A549 (cell line): ENCODE data around the gene CDX1. TPM values are rescaled to one million over a fixed set of nuclear protein-coding genes. Genes with fewer than 3 reads are reported as not detected.

Experiments
- ATAC-seq, 2 experiments: fragments of 200-7000 bp in 1 of 2; fragments of >200 bp in 1 of 2; cut with Nextera tagmentation in 1 of 2; cut with Tn5 transposase in 1 of 2; 3 replicates each; pipeline versions ENCODE4 v1.8.0 to v1.9.1; 2018 to 2020; ENCODE audit warnings: mild to moderate bottlenecking in 1 of 2, moderate library complexity in 1 of 2
- CTCF ChIA-PET: fragments of 300-600 bp; sonication (Branson Sonifier 250); formaldehyde crosslinking; extraction: SDS; loops from one replicate; lab custom pipeline; 2021; ENCODE audit warnings: antibody characterized with exemption, inconsistent platforms; lab: Yijun Ruan, JAX
- POLR2A ChIA-PET: fragments of 350-600 bp; formaldehyde crosslinking; extraction: SDS; loops from one replicate; lab custom pipeline; 2021; ENCODE audit warnings: antibody characterized with exemption, inconsistent platforms; lab: Yijun Ruan, JAX
- DNase-seq, 2 experiments: peaks; one replicate each; pipeline versions ENCODE4 v3.0.0 to v3.0.0-alpha.2; 2011 to 2016; ENCODE audit warnings: low read depth in 1 of 2, low spot score in 1 of 2
- FAIRE-seq: peaks from 2 replicates; lab custom pipeline; 2011; peaks lifted over from hg19 to GRCh38; lab: Jason Lieb, UNC
- H3K27ac ChIP-seq, 2 experiments: fragments of >200 bp; sonication (Bioruptor Twin); formaldehyde crosslinking; 3 replicates each; pipeline ENCODE4 v1.5.1; 2016 to 2017
- H3K4me1 ChIP-seq: fragments of >200 bp; sonication (Bioruptor Twin); formaldehyde crosslinking; 3 replicates; pipeline ENCODE4 v1.6.1; 2016
- H3K4me2 ChIP-seq: fragments of >200 bp; sonication (Bioruptor Twin); formaldehyde crosslinking; 3 replicates; pipeline ENCODE4 v1.6.1; 2016
- H3K4me3 ChIP-seq: fragments of >200 bp; sonication (Bioruptor Twin); formaldehyde crosslinking; 3 replicates; pipeline ENCODE4 v1.5.1; 2016
- H3K9me3 ChIP-seq: fragments of >200 bp; sonication (Bioruptor Twin); formaldehyde crosslinking; 3 replicates; pipeline ENCODE4 v1.6.1; 2016
- CBX8 ChIP-seq: fragments of 200-600 bp; sonication (generic); IDR thresholded peaks from 2 replicates; pipeline ENCODE4 v1.6.1; 2016
- E2F6 ChIP-seq: IDR thresholded peaks from 2 replicates; pipeline ENCODE4 v1.6.1; 2012; ENCODE audit warnings: low read depth, borderline replicate concordance
- ESRRA ChIP-seq: fragments of 150-350 bp; IDR thresholded peaks from 2 replicates; pipeline ENCODE4 v1.6.1; 2014; ENCODE audit warnings: mild to moderate bottlenecking, low read length, borderline replicate concordance
- FOXS1 ChIP-seq: fragments of 250-450 bp; sonication (Bioruptor Pico); IDR thresholded peaks from 2 replicates; pipeline ENCODE4 v1.5.0; 2020; ENCODE audit warnings: mild to moderate bottlenecking, moderate library complexity
- HOXA7 ChIP-seq: fragments of 250-450 bp; sonication (Bioruptor Pico); IDR thresholded peaks from 2 replicates; pipeline ENCODE4 v1.5.0; 2020; ENCODE audit warnings: mild to moderate bottlenecking, moderate library complexity
- HOXB5 ChIP-seq: fragments of 250-450 bp; sonication (Bioruptor Pico); IDR thresholded peaks from 2 replicates; pipeline ENCODE4 v1.5.0; 2020; ENCODE audit warnings: mild to moderate bottlenecking, moderate library complexity
- JUN ChIP-seq, 2 experiments: fragments of >200 bp; sonication (Bioruptor Twin); formaldehyde crosslinking; IDR thresholded peaks; 2 replicates in 1 of 2; 3 replicates in 1 of 2; pipeline ENCODE4 v1.6.1; 2016 to 2017
- KDM1A ChIP-seq: fragments of 200-600 bp; sonication (generic); IDR thresholded peaks from 2 replicates; pipeline ENCODE4 v1.6.1; 2016; ENCODE audit warnings: low read depth, mild to moderate bottlenecking
- NFE2L2 ChIP-seq: fragments of 150-350 bp; conservative IDR thresholded peaks from 2 replicates; pipeline ENCODE4 v1.6.1; 2014; ENCODE audit warnings: low read length
- NR3C1 ChIP-seq: fragments of >200 bp; sonication (Bioruptor Twin); formaldehyde crosslinking; IDR thresholded peaks from 3 replicates; pipeline ENCODE4 v1.6.1; 2017
- PBX3 ChIP-seq: IDR thresholded peaks from 2 replicates; pipeline ENCODE4 v1.6.1; 2012
- PHF8 ChIP-seq: fragments of 200-600 bp; sonication (generic); IDR thresholded peaks from 2 replicates; pipeline ENCODE4 v1.6.1; 2016; ENCODE audit warnings: low read depth, mild to moderate bottlenecking, antibody characterized with exemption, moderate library complexity, borderline replicate concordance
- POLR2AphosphoS2 ChIP-seq: conservative IDR thresholded peaks from 2 replicates; pipeline ENCODE4 v1.6.1; 2012; ENCODE audit warnings: low read length, improper control_type of control experiment, inconsistent platforms
- RAD21 ChIP-seq, 2 experiments: fragments of >200 bp in 1 of 2; sonication (Bioruptor Twin) in 1 of 2; formaldehyde crosslinking in 1 of 2; IDR thresholded peaks in 1 of 2; conservative IDR thresholded peaks in 1 of 2; 2 replicates in 1 of 2; 3 replicates in 1 of 2; pipeline ENCODE4 v1.6.1; 2012 to 2018; ENCODE audit warnings: inconsistent platforms in 1 of 2
- RFX5 ChIP-seq: fragments of 450-650 bp; IDR thresholded peaks from 2 replicates; pipeline ENCODE4 v1.7.1; 2014; ENCODE audit warnings: antibody characterized with exemption, mild to moderate bottlenecking, moderate library complexity
- RNF2 ChIP-seq: fragments of 200-600 bp; sonication (generic); IDR thresholded peaks from 2 replicates; pipeline ENCODE4 v1.6.1; 2016; ENCODE audit warnings: low read depth, mild to moderate bottlenecking, antibody characterized with exemption, moderate library complexity, borderline replicate concordance
- SMC3 ChIP-seq: fragments of >200 bp; sonication (Bioruptor Twin); formaldehyde crosslinking; IDR thresholded peaks from 3 replicates; pipeline ENCODE4 v1.6.1; 2018; ENCODE audit warnings: inconsistent platforms
- TP53 ChIP-seq: fragments of 250-450 bp; sonication (Bioruptor Pico); IDR thresholded peaks from 2 replicates; pipeline ENCODE4 v1.5.0; 2021; ENCODE audit warnings: mild to moderate bottlenecking, moderate library complexity
- USF2 ChIP-seq: fragments of 450-650 bp; IDR thresholded peaks from 2 replicates; pipeline ENCODE4 v1.6.1; 2014; ENCODE audit warnings: antibody characterized with exemption
- ZC3H11A ChIP-seq: fragments of 450-650 bp; IDR thresholded peaks from 2 replicates; pipeline ENCODE4 v1.6.1; 2014; ENCODE audit warnings: antibody characterized with exemption, mild to moderate bottlenecking
- WGBS: methylation state at CpG from one replicate; pipeline ENCODE4 v1.1.6; 2017; ENCODE audit errors: missing lambda C conversion rate; 5-methylcytosine and 5-hydroxymethylcytosine counted together
- polyA plus RNA-seq, 4 experiments: library from polyadenylated mRNA; depleted of rRNA in 3 of 4; stranded (reverse); fragments of >200 nt; fragmentation: RNase III in 1 of 4; extraction: RNeasy Plus Mini Kit Qiagen cat#74134 plus additional on column Dnase treatment in 1 of 4; gene quantifications; 2 replicates in 3 of 4; 3 replicates in 1 of 4; pipeline ENCODE4 v1.2.3, GENCODE V29; 2011 to 2017
- TF ChIP-seq, protein P1 (sequence below): fragments of >200 bp; sonication (Bioruptor Twin); formaldehyde crosslinking; IDR thresholded peaks from 3 replicates; pipeline ENCODE4 v1.5.1; 2016
- TF ChIP-seq, protein P2 (sequence below): fragments of 250-450 bp; sonication (Bioruptor Pico); IDR thresholded peaks from 2 replicates; pipeline ENCODE4 v1.5.0; 2020; ENCODE audit warnings: low read depth, mild to moderate bottlenecking, moderate library complexity

CDX1 gene
- polyA plus RNA-seq, 2 of the 4 experiments (the other 2 are of a cell fraction), result not detected

DNA sequence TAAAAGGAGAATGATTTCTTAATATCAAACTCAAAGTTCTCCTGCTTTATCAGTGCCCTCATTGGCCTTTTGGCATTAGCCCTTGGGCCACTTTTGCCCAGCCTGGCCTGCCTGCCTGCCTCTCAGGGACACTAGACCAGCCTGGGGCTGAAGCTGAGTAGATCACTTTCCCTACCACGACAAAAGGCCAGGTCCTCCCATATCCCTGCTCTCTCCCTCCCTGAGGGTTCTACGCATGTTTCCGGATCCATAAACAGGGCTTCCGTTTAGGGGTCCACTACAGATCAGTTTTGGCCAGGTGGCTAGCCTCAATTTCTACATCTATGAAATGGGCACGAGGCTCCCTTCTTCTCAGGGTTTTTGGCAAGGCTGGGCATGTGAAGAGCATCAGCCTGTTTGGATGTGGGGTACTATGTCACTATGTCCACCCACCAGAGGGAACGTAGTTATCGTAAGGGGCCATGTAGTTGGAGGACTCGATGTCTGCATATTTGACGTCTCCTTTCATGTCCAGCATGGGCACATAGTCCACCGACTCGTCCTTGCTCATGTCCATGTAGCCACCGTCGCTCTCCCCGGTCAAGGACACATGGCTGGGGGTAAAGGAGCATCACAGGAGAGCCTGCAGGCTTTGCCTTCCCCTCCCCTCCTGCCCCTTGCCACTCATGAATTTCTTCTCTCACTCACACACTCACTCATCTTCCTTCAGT is 45.0 kb upstream of the CDX1 start (continued):
- TF ChIP-seq PHF8 (no peak), TP53 (CRISPR knock-in tag) (no peak), RFX5 (no peak), ZC3H11A (no peak), FOXS1 (no peak), RAD21 (conservative IDR thresholded peaks at IDR 0.05 in 1 of 2, IDR thresholded peaks at IDR 0.05 in 1 of 2) (no peak), RNF2 (no peak)

DNA sequence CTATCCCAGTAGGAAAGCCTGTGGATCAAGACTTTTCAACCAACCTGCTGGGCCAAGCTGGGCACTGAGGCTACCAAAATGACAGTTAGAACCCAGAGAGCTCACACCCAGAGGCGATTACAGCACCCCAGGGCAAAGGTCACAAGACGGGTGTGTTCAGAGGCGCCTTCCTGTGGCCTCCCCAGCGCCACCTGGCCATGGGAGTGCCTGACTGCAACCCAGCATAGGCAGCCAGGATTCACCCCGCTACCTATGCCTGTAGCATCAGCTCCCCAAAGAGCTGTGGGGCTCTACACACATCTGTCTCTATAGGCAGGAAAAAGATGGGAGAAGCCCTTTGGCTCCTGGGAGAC is 44.4 kb upstream of the CDX1 start:
- ChIA-PET CTCF (interaction anchor here (0.8 to 11.7 kb wide), 15 partner anchors 10 to 288 kb away, joined by 3 to 82 read pairs (median 5); no protein-coding TSS in a partner anchor), POLR2A (interaction anchor here (0.6 kb wide), 1 partner anchor 34 kb away, joined by 4 read pairs; no protein-coding TSS in a partner anchor)
- ATAC-seq (peak; percentile 60 to 83), FAIRE-seq (no peak), DNase-seq (peak; percentile 38 to 71)
- WGBS, result 0% methylated on average over 1 of the region's 5 CpGs
- Histone ChIP-seq H3K9me3 (no peaks in the 10 kb centered on the region), H3K27ac (peak overlapping the region in 1 of 2 experiments; percentile 44; a peak in 3 of 6 replicates), H3K4me2 (peak overlapping the region; percentile 27; the same call in 1 of the 3 replicates), H3K4me1 (0 out of 3 replicates have a peak, but pooled peaks cover 7% of the 10 kb centered on the region), H3K4me3 (no peak overlapping the region)
- TF ChIP-seq FOXS1, result no peak
- TF ChIP-seq HOXB5 (CRISPR knock-in tag), result no peak
- peak; percentile 31 to 40; a peak in 4 of 5 replicates for TF ChIP-seq RAD21 (conservative IDR thresholded peaks at IDR 0.05 in 1 of 2, IDR thresholded peaks at IDR 0.05 in 1 of 2)
- no peak for TF ChIP-seq E2F6
- TF ChIP-seq NR3C1, result no peak
- TF ChIP-seq SMC3, result peak; percentile 45; the same call in 2 of the 3 replicates
- TF ChIP-seq, protein P1, sequence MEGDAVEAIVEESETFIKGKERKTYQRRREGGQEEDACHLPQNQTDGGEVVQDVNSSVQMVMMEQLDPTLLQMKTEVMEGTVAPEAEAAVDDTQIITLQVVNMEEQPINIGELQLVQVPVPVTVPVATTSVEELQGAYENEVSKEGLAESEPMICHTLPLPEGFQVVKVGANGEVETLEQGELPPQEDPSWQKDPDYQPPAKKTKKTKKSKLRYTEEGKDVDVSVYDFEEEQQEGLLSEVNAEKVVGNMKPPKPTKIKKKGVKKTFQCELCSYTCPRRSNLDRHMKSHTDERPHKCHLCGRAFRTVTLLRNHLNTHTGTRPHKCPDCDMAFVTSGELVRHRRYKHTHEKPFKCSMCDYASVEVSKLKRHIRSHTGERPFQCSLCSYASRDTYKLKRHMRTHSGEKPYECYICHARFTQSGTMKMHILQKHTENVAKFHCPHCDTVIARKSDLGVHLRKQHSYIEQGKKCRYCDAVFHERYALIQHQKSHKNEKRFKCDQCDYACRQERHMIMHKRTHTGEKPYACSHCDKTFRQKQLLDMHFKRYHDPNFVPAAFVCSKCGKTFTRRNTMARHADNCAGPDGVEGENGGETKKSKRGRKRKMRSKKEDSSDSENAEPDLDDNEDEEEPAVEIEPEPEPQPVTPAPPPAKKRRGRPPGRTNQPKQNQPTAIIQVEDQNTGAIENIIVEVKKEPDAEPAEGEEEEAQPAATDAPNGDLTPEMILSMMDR, result peak; percentile 45

- DNase-seq (no peak), FAIRE-seq (no peak), ATAC-seq (no peak)
- Histone ChIP-seq H3K27ac (peak overlapping the region in 1 of 2 experiments; percentile 3; a peak in 1 of 6 replicates), H3K4me1 (0 out of 3 replicates have a peak, but pooled peaks cover 7% of the 10 kb centered on the region), H3K9me3 (no peaks in the 10 kb centered on the region), H3K4me2 (no peak overlapping the region), H3K4me3 (no peak overlapping the region)
- WGBS, result 80% methylated on average over 15 of the region's 15 CpGs
- ChIA-PET CTCF (interaction anchor here (0.6 to 11.7 kb wide), 16 partner anchors 11 to 448 kb away, joined by 3 to 82 read pairs (median 4); no protein-coding TSS in a partner anchor), POLR2A (interaction anchor here (0.6 kb wide), 1 partner anchor 34 kb away, joined by 4 read pairs; no protein-coding TSS in a partner anchor)
- TF ChIP-seq, protein P2, sequence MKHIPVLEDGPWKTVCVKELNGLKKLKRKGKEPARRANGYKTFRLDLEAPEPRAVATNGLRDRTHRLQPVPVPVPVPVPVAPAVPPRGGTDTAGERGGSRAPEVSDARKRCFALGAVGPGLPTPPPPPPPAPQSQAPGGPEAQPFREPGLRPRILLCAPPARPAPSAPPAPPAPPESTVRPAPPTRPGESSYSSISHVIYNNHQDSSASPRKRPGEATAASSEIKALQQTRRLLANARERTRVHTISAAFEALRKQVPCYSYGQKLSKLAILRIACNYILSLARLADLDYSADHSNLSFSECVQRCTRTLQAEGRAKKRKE (CRISPR knock-in tag), result no peak
- TF ChIP-seq PBX3 (no peak), NFE2L2 (no peak), USF2 (no peak), ESRRA (no peak), FOXS1 (no peak), KDM1A (no peak), HOXA7 (CRISPR knock-in tag) (no peak), CBX8 (no peak), JUN (IDR thresholded peaks at IDR 0.05) (no peak), POLR2AphosphoS2 (no peak)
Measured at GRCh38 chr5:150122536-150123481, 43.8 kb upstream of the CDX1 start.
